GM19193 (cell line): ENCODE measurements around the gene MTARC1.

Experiments used
- POLR2A ChIP-seq: IDR thresholded peaks from 4 replicates; pipeline ENCODE4 v1.6.1; 2011; ENCODE audit not compliant: insufficient read depth, insufficient read length; ENCODE audit errors: extremely low read depth

Gene MTARC1

GRCh38 chr1:220833436-220833835 is 46.7 kb downstream of the MTARC1 start:
- no peak for TF ChIP-seq POLR2A

GRCh38 chr1:220834155-220834870 is 47.6 kb downstream of the MTARC1 start:
- no peak for TF ChIP-seq POLR2A
